Mammary microvascular endothelial cell (primary cell): Measurements from ENCODE around the gene CHAC2. TPM values are rescaled to one million over a fixed set of nuclear protein-coding genes. Genes with fewer than 3 reads are reported as not detected.

Experiments used
- total RNA-seq: library from RNA; depleted of rRNA; stranded (reverse); fragments of >200 nt; gene quantifications from 2 replicates; pipeline ENCODE4 v1.2.3, GENCODE V29; 2015

CHAC2 gene
- total RNA-seq, result 21.4 TPM in 2 replicates

DNA sequence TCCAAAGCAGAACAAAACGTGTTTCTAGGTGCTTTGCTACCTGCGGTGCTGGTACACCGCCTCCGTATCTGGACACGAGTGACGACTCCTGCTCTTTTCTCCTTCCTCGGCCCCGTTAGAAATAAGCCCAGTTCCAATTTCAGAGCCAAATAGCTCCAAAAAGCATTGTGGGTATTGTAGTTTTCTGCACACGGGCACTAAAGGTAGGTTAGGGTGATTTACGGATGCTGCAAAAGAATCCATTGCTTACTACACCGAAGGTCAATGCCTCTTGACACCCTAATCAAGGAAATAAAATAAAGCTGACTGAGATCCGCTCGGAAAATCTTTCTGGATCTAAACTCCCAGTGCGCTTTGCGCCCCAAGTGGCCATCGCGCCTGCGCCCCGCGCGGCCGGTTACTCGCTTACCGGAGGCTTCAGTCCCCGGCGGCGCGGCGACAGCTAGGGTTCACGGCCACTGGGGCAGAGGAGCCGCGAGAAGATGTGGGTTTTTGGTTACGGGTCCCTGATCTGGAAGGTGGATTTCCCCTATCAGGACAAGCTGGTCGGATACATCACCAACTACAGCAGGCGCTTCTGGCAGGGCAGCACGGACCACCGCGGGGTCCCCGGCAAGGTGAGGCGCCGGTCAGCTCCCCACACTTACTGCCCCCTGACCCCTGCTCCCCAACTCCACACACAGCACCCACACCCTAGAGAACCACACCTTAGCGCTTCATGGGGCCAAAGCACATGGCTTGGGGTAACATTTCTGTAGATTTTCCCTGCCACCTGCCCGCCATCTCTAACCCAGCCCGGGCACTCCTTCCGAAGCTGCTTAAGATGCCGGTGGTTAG, at the start of gene CHAC2:
CHAC2 (plus strand) TSS at position 400 of the 837 bp plus-strand sequence; CDS start at position 483, 83 bp downstream.

GRCh38 chr2:53786705-53787613, 19.4 kb downstream of the CHAC2 start, which contains the start of the genes ASB3 and ERLEC1:
Gene ASB3 (minus strand): TSS chr2:53786953. CDS start chr2:53765572, 21,381 bp downstream.
Gene ERLEC1 (plus strand): TSS chr2:53787044. CDS start chr2:53787211, 167 bp downstream.

Other genes with a start within 250 kb of the CHAC2 start
- 10.0 and 11.0 TPM in 2 replicates for gene ASB3, start 19.1 kb downstream of the CHAC2 start, total RNA-seq
- 35.3 and 43.2 TPM in 2 replicates for gene ERLEC1, start 19.2 kb downstream of the CHAC2 start, total RNA-seq
- 0.27 and 0.94 TPM in 2 replicates for gene GPR75, start 92.2 kb downstream of the CHAC2 start, total RNA-seq
- gene PSME4, start 203.2 kb downstream of the CHAC2 start, total RNA-seq, result 32.0 and 37.0 TPM in 2 replicates